IPS DF 6.9 (cell line): ENCODE results near the gene SYCN.

Experiments
- DNase-seq: peaks from one replicate; pipeline ENCODE4 v3.0.0-alpha.2; 2013; ENCODE audit warnings: low read depth, low spot score
- H3K27ac ChIP-seq: one replicate; pipeline ENCODE4 v1.5.1; 2013; ENCODE audit warnings: low read length, control low read depth
- H3K27me3 ChIP-seq: 2 replicates; pipeline ENCODE4 v1.6.1; 2013; ENCODE audit warnings: mild to moderate bottlenecking, low read length; ENCODE audit not compliant: control insufficient read depth, insufficient read depth
- H3K36me3 ChIP-seq: 2 replicates; pipeline ENCODE4 v1.6.1; 2013; ENCODE audit warnings: low read length; ENCODE audit not compliant: control insufficient read depth, insufficient read depth
- H3K4me1 ChIP-seq: 2 replicates; pipeline ENCODE4 v1.6.1; 2013; ENCODE audit warnings: low read length; ENCODE audit not compliant: control insufficient read depth, insufficient read depth
- H3K4me3 ChIP-seq: 2 replicates; pipeline ENCODE4 v1.5.1; 2013; ENCODE audit warnings: mild to moderate bottlenecking, low read length
- H3K9me3 ChIP-seq: 2 replicates; pipeline ENCODE4 v1.6.1; 2013; ENCODE audit warnings: low read length, inconsistent platforms; ENCODE audit not compliant: control insufficient read depth, insufficient read depth
- WGBS: extraction: QIAGEN DNeasy Blood & Tissue Kit; methylation state at CpG from one replicate; pipeline ENCODE4 v1.1.7; 2013; ENCODE audit warnings: mixed read lengths, missing lambda C conversion rate; ENCODE audit not compliant: insufficient read length, insufficient coverage; 5-methylcytosine and 5-hydroxymethylcytosine counted together

Gene SYCN

DNA sequence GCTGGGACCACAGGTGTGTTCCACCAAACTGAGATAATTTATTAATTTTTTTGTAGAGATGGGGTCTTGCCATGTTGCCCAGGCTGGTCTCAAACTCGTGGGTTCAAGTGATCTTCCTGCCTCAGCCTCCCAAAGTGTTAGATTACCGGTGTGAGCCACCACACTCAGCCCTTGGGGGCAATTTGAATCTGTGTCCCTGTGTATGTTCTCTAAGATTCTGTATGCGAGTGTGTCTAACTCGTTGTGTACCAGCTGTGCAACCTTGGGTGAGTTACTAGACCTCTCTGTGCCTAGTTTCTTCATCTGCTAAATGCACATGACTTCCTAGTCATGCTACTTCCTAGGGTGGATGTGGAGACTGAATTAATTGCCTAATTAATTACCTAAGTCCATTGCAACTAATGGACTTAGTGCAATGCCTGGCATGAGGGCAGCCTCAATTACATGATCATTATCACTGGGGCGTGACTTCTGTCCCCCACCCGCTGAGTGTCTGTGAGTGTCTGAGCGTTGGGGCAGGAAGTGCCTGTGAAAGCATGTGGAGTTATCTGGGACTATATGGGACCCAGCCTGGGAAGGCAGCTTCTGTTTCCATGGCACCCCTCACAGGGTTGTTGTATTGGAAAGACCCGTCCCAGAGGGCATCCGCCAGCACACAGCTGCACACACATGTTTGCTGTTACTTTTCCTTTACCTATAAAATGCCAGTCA, 9.1 kb downstream of the SYCN start:
- Histone ChIP-seq H3K36me3 (no peaks in the 10 kb centered on the region), H3K27me3 (peaks cover 11% of the 10 kb centered on the region), H3K27ac (no peak overlapping the region), H3K4me3 (no peak overlapping the region), H3K9me3 (no peaks in the 10 kb centered on the region), H3K4me1 (peaks cover 4% of the 10 kb centered on the region; the same call in 1 of the 2 replicates)
- DNase-seq, result no peak
- no CpG with 5 or more reads among the region's 9 CpGs for WGBS

DNA sequence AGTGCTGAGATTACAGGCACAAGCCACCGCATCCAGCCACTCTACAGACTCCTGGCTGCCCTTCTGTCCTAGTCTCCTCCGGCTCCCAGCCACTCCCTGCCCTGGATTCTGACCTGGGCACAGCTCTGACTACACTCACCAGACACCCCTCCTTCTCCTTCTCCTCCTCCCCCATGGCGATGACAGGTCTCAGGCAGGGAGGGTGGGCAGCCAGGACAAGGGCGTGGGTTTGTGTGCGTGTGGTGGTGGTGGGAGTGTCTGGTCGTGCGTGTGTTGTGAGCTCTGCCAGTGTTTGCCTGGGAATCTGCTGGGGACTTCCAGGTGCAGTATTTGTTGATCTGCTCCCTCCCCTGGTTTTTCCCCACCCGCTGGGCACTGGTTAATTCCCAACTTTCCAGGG, 10.3 kb downstream of the SYCN start:
- no CpG with 5 or more reads among the region's 8 CpGs for WGBS
- H3K27me3 ChIP-seq, result peaks cover 11% of the 10 kb centered on the region
- H3K27ac ChIP-seq, result no peak overlapping the region
- H3K4me3 ChIP-seq, result no peak overlapping the region
- H3K4me1 ChIP-seq, result peaks cover 4% of the 10 kb centered on the region; the same call in 1 of the 2 replicates
- no peaks in the 10 kb centered on the region for H3K9me3 ChIP-seq
- H3K36me3 ChIP-seq, result no peaks in the 10 kb centered on the region
- DNase-seq, result no peak

DNA sequence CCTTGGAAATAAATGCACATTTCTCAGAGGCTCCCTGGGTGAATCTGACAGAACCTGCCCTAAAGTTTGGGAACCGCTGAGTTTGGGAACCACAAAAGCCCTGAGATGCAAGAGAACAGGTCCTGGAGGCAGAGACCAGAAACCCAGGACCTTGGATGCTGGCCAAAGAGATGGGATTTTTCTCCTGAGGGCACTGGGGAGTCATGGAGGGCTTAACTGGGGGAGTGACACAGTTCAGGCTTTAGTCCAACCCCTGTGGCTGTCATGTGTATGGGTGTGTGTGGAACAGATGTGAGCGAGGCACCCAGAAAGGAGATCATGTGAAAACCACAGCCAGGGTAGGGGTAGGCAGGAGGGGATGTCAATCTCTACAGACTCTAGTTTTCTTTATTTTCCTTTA, 11.2 kb downstream of the SYCN start:
- no peaks in the 10 kb centered on the region for H3K36me3 ChIP-seq
- no peak for DNase-seq
- no peaks in the 10 kb centered on the region for H3K9me3 ChIP-seq
- H3K27me3 ChIP-seq, result peaks cover 8% of the 10 kb centered on the region
- peaks cover 4% of the 10 kb centered on the region; the same call in 1 of the 2 replicates for H3K4me1 ChIP-seq
- WGBS, result no CpG with 5 or more reads among the region's 2 CpGs
- no peak overlapping the region for H3K4me3 ChIP-seq
- no peak overlapping the region for H3K27ac ChIP-seq

DNA sequence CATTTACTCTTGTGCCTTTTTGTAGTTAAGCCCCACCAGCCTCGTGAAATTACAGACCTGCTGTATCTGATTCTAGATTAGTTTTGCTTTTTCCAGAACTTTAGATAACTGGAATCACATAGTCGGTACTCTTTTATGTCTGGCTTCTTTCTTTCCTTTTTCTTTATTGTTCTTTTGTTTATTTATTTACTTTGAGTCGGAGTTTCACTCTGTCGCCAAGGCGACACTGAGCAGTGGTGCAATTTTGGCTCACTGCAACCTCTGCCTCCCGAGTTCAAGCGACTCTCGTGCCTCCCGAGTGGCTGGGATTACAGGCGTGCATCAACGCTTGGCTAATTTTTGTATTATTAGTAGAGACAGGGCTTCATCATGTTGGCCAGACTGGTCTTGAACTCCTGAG, 13.3 kb downstream of the SYCN start:
- H3K4me1 ChIP-seq, result peaks cover 2% of the 10 kb centered on the region; the same call in 1 of the 2 replicates
- H3K4me3 ChIP-seq, result no peak overlapping the region
- no peak overlapping the region for H3K27ac ChIP-seq
- H3K9me3 ChIP-seq, result no peaks in the 10 kb centered on the region
- H3K36me3 ChIP-seq, result no peaks in the 10 kb centered on the region
- H3K27me3 ChIP-seq, result no peaks in the 10 kb centered on the region
- DNase-seq, result no peak
- no CpG with 5 or more reads among the region's 11 CpGs for WGBS

DNA sequence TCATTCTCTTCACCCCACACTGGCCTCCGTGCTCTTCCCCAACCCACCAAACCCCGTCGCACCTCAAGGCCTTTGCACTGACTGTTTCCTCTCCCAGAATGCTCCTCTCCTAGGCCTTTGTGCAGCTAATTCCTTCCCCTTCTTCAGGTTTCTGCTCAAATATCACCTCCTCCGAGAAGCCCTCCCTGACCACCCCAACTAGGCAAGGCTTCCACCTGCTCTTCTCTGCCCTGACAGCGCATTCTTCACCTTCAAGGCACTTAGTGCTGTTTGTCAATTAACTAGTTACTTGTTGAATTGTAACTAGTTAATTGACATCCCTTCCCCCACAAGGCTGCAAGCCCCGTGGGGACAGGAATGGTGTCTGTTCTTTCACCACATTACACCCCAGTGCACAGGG, 15.1 kb downstream of the SYCN start:
- WGBS, result no CpG with 5 or more reads among the region's 6 CpGs
- Histone ChIP-seq H3K4me3 (no peak overlapping the region), H3K9me3 (no peaks in the 10 kb centered on the region), H3K27me3 (no peaks in the 10 kb centered on the region), H3K4me1 (peaks cover 2% of the 10 kb centered on the region; the same call in 1 of the 2 replicates), H3K27ac (no peak overlapping the region), H3K36me3 (no peaks in the 10 kb centered on the region)
- DNase-seq, result no peak

DNA sequence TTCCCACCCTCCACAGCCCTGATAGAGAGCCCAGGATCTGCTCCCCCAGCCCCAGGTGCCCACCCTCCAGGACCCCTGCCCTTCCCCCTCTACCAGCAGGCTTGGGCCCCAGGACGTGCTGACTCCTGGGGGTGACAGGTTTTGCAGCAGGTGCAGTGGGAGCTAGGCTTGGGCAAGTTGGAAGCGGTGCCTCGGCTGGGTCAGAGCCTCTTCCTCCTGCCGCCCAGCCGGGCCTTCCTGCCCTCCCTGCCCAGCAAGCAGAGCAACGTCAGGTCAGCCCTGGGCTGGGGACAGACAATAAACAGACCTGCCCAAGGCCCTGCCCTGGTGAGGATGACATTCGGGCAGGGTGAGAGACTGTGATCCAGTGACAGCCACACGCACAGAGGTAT, 16.5 kb downstream of the SYCN start:
- H3K27ac ChIP-seq, result no peak overlapping the region
- DNase-seq, result no peak
- no peaks in the 10 kb centered on the region for H3K36me3 ChIP-seq
- H3K27me3 ChIP-seq, result no peaks in the 10 kb centered on the region
- H3K4me3 ChIP-seq, result no peak overlapping the region
- no peaks in the 10 kb centered on the region for H3K9me3 ChIP-seq
- WGBS, result no CpG with 5 or more reads among the region's 8 CpGs
- no peaks in the 10 kb centered on the region for H3K4me1 ChIP-seq

DNA sequence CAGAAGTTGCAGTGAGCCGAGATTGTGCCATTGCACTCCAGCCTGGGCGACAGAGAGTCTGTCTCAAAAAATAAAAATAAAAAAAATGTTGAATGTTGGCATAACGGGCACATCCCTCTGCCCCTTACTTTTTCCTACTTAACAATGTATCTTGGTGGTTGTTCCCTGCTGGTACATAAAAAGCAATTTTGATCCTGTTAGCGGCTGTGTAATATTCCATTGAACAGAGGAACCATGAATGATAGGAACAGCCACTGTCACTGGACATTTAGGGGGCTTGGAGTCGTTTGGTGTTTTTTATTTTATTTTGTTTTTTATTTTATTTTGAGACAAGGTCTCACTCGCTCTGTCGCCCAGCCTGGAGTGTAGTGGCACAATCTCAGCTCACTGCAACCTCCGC, 17.7 kb downstream of the SYCN start:
- Histone ChIP-seq H3K27ac (no peak overlapping the region), H3K9me3 (no peaks in the 10 kb centered on the region), H3K4me3 (no peak overlapping the region), H3K27me3 (no peaks in the 10 kb centered on the region), H3K4me1 (no peaks in the 10 kb centered on the region), H3K36me3 (no peaks in the 10 kb centered on the region)
- no peak for DNase-seq
- WGBS, result no CpG with 5 or more reads among the region's 8 CpGs

DNA sequence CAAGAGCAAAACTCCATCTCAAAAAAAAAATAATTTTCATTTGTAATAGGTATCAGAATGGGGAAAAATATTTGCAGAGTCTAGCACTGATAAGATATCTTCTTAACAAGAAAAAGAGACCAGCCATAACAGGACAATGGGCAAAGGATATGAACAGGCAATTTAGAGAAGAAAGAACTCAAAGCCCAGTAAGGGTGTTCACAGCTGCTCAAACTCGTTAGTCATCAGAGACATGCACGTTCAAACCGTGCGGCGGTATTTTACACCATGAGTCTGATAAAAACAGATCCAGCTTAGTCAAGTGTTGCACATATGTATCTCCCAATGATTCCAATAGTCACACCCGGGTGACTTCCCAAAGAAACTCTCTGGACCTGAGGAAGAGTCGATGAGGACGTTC, 21.0 kb downstream of the SYCN start:
- H3K27me3 ChIP-seq, result no peaks in the 10 kb centered on the region
- DNase-seq, result no peak
- peaks cover 9% of the 10 kb centered on the region for H3K36me3 ChIP-seq
- H3K4me3 ChIP-seq, result no peak overlapping the region
- no peaks in the 10 kb centered on the region for H3K9me3 ChIP-seq
- no peaks in the 10 kb centered on the region for H3K4me1 ChIP-seq
- H3K27ac ChIP-seq, result no peak overlapping the region
- no CpG with 5 or more reads among the region's 8 CpGs for WGBS

DNA sequence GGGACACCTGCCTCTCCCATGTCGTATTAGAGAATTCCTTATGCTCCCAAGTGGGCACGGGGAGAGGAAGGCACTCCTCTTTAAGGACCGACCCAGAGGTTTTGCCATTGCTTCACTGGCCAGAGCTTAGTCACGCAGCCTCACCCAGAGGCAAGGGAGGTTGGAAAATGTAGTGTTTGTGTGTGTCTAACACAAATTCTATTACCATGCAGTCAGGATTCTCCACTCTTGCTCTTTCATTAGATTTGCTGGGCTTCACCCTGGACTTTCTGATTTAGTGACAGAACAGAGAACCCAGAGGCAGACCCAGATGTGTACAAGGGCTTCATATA, 21.9 kb downstream of the SYCN start:
- Histone ChIP-seq H3K27ac (no peak overlapping the region), H3K27me3 (no peaks in the 10 kb centered on the region), H3K4me1 (no peaks in the 10 kb centered on the region), H3K36me3 (peaks cover 14% of the 10 kb centered on the region), H3K4me3 (no peak overlapping the region), H3K9me3 (no peaks in the 10 kb centered on the region)
- no CpG with 5 or more reads among the region's 4 CpGs for WGBS
- no peak for DNase-seq

DNA sequence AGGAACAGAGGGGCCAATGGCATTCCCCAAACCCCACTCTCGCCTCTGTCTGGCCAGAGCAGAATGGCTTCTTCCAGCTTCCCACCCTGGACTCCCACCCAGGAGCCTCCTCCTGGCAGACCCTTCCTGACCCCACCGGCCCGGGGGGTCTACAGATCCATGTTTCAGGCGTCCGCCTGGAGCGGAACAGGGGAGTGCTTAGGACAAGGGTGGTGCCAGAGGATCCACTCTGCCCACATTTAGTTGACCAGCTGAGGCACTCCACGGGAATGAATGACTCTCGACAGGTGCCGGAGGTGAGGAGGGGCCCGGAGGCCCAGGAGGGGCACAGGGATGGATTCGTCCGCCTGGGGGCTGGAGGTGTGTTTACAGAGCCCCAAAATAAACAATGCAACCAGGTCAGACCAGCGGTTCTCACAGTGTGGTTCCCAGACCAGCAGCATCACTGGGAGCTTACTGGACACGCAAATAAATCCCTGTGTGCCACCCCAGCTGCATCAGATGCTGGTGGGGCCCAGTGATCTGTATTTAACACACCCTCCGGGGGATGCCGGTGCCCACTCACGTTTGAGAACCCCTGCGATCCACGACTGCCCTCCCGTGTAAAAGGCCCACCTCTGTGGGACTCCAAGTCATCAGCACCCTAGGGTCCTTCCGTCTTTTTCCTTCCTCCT, 22.4 kb downstream of the SYCN start:
- no peaks in the 10 kb centered on the region for H3K27me3 ChIP-seq
- no peak overlapping the region for H3K4me3 ChIP-seq
- no peak for DNase-seq
- WGBS, result no CpG with 5 or more reads among the region's 21 CpGs
- H3K9me3 ChIP-seq, result no peaks in the 10 kb centered on the region
- H3K27ac ChIP-seq, result no peak overlapping the region
- H3K4me1 ChIP-seq, result no peaks in the 10 kb centered on the region
- H3K36me3 ChIP-seq, result peaks cover 14% of the 10 kb centered on the region

DNA sequence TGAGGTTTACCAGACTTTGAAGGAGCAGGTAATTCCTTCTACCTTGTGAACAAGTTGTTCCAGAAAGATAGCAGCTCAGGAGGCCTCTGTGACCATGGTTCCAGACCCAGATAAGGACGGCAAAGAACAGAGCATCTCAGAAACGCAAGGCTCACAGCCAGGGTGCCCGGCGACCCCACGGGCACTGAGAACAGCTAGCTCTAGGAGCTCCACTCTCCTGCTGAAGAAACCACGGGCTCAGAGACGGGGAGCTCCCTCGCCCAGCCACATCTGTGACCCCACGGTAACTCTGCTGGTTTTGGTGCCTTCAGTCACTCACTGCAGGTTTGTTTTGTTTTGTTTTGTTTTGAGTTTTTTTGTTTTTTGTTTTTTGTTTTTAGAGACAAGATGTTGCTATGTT, 23.3 kb downstream of the SYCN start:
- Histone ChIP-seq H3K9me3 (no peaks in the 10 kb centered on the region), H3K27me3 (no peaks in the 10 kb centered on the region), H3K4me1 (no peaks in the 10 kb centered on the region), H3K27ac (no peak overlapping the region), H3K4me3 (no peak overlapping the region), H3K36me3 (peaks cover 17% of the 10 kb centered on the region)
- DNase-seq, result no peak
- WGBS, result no CpG with 5 or more reads among the region's 9 CpGs
